GM10266 (cell line): ENCODE measurements around the gene MYO1F.

Source experiments
- DNase-seq: peaks from one replicate; pipeline ENCODE4 v3.0.0; 2012; ENCODE audit errors: extremely low spot score
- CTCF ChIP-seq: IDR thresholded peaks from 2 replicates; pipeline ENCODE4 v1.5.1; 2012; ENCODE audit warnings: mild to moderate bottlenecking, low read depth; ENCODE audit not compliant: control insufficient read depth, insufficient read depth; ENCODE audit errors: missing control alignments

Gene MYO1F

GRCh38 chr19:8483165-8483564, 94.1 kb downstream of the MYO1F start:
- TF ChIP-seq CTCF = no peak
- DNase-seq = no peak

GRCh38 chr19:8482696-8483095, 94.5 kb downstream of the MYO1F start:
- no peak for TF ChIP-seq CTCF
- DNase-seq = no peak

GRCh38 chr19:8481616-8482015, 95.6 kb downstream of the MYO1F start:
- no peak for TF ChIP-seq CTCF
- DNase-seq = no peak

GRCh38 chr19:8481201-8481600, 96.0 kb downstream of the MYO1F start:
- TF ChIP-seq CTCF = no peak
- no peak for DNase-seq

GRCh38 chr19:8478598-8478997, 98.6 kb downstream of the MYO1F start:
- no peak for DNase-seq
- TF ChIP-seq CTCF = no peak

- no peak for DNase-seq
- TF ChIP-seq CTCF = no peak
Observed at GRCh38 chr19:8477889-8478288, 99.4 kb downstream of the MYO1F start.

GRCh38 chr19:8476524-8476923, 100.7 kb downstream of the MYO1F start:
- no peak for TF ChIP-seq CTCF

More at GRCh38 chr19:8476524-8476923, 100.7 kb downstream of the MYO1F start:
- no peak for DNase-seq
